Measurements from ENCODE around the gene KIAA0513. TPM values are rescaled to one million over a fixed set of nuclear protein-coding genes. Genes with fewer than 3 reads are reported as not detected.

Gene KIAA0513
- total RNA-seq, 1 donor, result 26.3 TPM

- DNase-seq (ENCODE audit: low read depth), result no peak
- TF ChIP-seq CTCF (IDR thresholded peaks at IDR 0.05; ENCODE audit: insufficient read depth, low read depth, low read length), result no peak
- H3K4me3 ChIP-seq (ENCODE audit: low read depth, low read length), result no peak overlapping the region
These were observed 15.0 kb downstream of the KIAA0513 start for GRCh38 chr16:85042606-85043005.

- no peak for TF ChIP-seq CTCF (IDR thresholded peaks at IDR 0.05; ENCODE audit: insufficient read depth, low read depth, low read length)
- DNase-seq (ENCODE audit: low read depth), result no peak
- H3K4me3 ChIP-seq (ENCODE audit: low read depth, low read length), result no peak overlapping the region
These were observed 17.5 kb downstream of the KIAA0513 start for GRCh38 chr16:85045077-85045476.

GRCh38 chr16:85045641-85046471 lies 18.3 kb downstream of the KIAA0513 start:
- no peak for TF ChIP-seq CTCF (IDR thresholded peaks at IDR 0.05; ENCODE audit: insufficient read depth, low read depth, low read length)
- no peak overlapping the region for H3K4me3 ChIP-seq (ENCODE audit: low read depth, low read length)
- DNase-seq (ENCODE audit: low read depth), result no peak

GRCh38 chr16:85046472-85046916 lies 18.9 kb downstream of the KIAA0513 start:
- no peak for DNase-seq (ENCODE audit: low read depth)
- H3K4me3 ChIP-seq (ENCODE audit: low read depth, low read length), result no peak overlapping the region
- TF ChIP-seq CTCF (IDR thresholded peaks at IDR 0.05; ENCODE audit: insufficient read depth, low read depth, low read length), result no peak

GRCh38 chr16:85046931-85047866 lies 19.6 kb downstream of the KIAA0513 start:
- peak; percentile 76 for DNase-seq (ENCODE audit: low read depth)
- no peak for TF ChIP-seq CTCF (IDR thresholded peaks at IDR 0.05; ENCODE audit: insufficient read depth, low read depth, low read length)
- peak overlapping the region; percentile 18 for H3K4me3 ChIP-seq (ENCODE audit: low read depth, low read length)

GRCh38 chr16:85047867-85048455 lies 20.4 kb downstream of the KIAA0513 start:
- no peak for DNase-seq (ENCODE audit: low read depth)
- no peak for TF ChIP-seq CTCF (IDR thresholded peaks at IDR 0.05; ENCODE audit: insufficient read depth, low read depth, low read length)
- H3K4me3 ChIP-seq (ENCODE audit: low read depth, low read length), result no peak overlapping the region

Data from fibroblast of villous mesenchyme (primary cell).